DMS79 (cell line): ENCODE measurements around the gene BHLHE23.

Experiments used
- DNase-seq: peaks from one replicate; lab custom pipeline; 2025; lab: John Stamatoyannopoulos, UW

The BHLHE23 gene

GRCh38 chr20:62991196-62991807 is 15.5 kb downstream of the BHLHE23 start:
- no peak for DNase-seq

- no peak for DNase-seq
Observed at GRCh38 chr20:62990306-62990825, 16.4 kb downstream of the BHLHE23 start.

GRCh38 chr20:62989201-62989601 is 17.6 kb downstream of the BHLHE23 start:
- no peak for DNase-seq

GRCh38 chr20:62987114-62987513 is 19.6 kb downstream of the BHLHE23 start:
- DNase-seq, result no peak

- no peak for DNase-seq
Observed at GRCh38 chr20:62986257-62986800, 20.4 kb downstream of the BHLHE23 start.

GRCh38 chr20:62985444-62985778 is 21.4 kb downstream of the BHLHE23 start:
- no peak for DNase-seq

GRCh38 chr20:62984666-62985443 is 21.9 kb downstream of the BHLHE23 start:
- peak; percentile 21 for DNase-seq

- DNase-seq, result no peak
Observed at GRCh38 chr20:62983210-62983609, 23.6 kb downstream of the BHLHE23 start.

GRCh38 chr20:62982124-62983075 is 24.4 kb downstream of the BHLHE23 start:
- DNase-seq, result no peak

- peak; percentile 74 for DNase-seq
Observed at GRCh38 chr20:62980970-62981369, 25.8 kb downstream of the BHLHE23 start.

- peak; percentile 33 for DNase-seq
Observed at GRCh38 chr20:62980380-62980960, 26.3 kb downstream of the BHLHE23 start.

- no peak for DNase-seq
Observed at GRCh38 chr20:62979876-62980373, 26.8 kb downstream of the BHLHE23 start.

GRCh38 chr20:62979310-62979709 is 27.5 kb downstream of the BHLHE23 start:
- DNase-seq, result no peak

- DNase-seq, result no peak
Observed at GRCh38 chr20:62978561-62978943, 28.2 kb downstream of the BHLHE23 start.

- DNase-seq, result no peak
Observed at GRCh38 chr20:62977613-62978560, 28.9 kb downstream of the BHLHE23 start.

- no peak for DNase-seq
Observed at GRCh38 chr20:62976886-62977285, 29.9 kb downstream of the BHLHE23 start.

GRCh38 chr20:62975812-62976508 is 30.8 kb downstream of the BHLHE23 start:
- DNase-seq, result no peak

GRCh38 chr20:62975251-62975760 is 31.5 kb downstream of the BHLHE23 start:
- DNase-seq, result no peak
